ENCODE measurements around the gene KIN.
"Not testable (repeated sequence)": the region's sequence is repeated elsewhere in the genome, so short reads cannot be mapped to it uniquely, and the experiment has no call there.

Gene KIN

DNA sequence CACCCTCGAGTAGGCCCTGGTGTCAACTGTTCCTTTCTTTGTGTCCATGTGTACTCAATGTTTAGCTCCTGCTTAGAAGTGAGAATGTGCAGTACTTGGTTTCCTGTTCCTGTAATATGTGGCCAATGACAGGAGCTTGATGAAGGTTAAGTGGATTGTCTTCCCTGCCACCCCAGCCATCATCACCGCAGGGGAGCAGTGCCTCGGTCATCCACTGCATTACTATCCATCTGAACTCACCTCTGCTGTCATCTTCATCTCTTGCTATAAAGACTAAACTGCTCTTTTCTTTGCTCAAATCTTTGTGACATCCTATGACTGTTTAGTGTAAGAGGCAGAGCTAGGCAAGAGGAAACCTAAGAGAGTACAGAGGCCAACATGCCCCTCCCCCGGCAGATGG is 69.1 kb downstream of the KIN start:
- DNase-seq, result no peak

- DNase-seq, result no peak
These were observed 70.0 kb downstream of the KIN start for GRCh38 chr10:7717767-7718166.

DNA sequence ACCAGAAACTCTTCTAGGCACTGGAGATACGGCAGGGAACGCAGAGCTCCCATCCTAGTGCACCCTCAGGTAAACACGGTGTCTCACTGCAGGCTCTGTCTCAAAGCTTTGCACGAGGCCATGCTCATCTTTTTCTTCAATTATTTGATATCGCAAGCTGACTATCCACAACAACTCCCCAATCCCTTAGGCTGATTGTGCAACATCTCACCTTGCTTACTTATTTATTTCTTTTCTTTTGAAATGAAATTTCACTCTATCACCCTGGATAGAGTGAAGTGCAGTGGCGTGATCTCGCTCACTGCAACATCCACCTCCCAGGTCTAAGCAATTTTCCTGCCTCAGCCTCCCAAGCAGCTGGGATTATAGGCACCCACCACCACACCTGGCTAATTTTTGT is 72.3 kb downstream of the KIN start:
- DNase-seq, result no peak

- DNase-seq, result not testable (repeated sequence)
These were observed 76.7 kb downstream of the KIN start for GRCh38 chr10:7711075-7711474.

DNA sequence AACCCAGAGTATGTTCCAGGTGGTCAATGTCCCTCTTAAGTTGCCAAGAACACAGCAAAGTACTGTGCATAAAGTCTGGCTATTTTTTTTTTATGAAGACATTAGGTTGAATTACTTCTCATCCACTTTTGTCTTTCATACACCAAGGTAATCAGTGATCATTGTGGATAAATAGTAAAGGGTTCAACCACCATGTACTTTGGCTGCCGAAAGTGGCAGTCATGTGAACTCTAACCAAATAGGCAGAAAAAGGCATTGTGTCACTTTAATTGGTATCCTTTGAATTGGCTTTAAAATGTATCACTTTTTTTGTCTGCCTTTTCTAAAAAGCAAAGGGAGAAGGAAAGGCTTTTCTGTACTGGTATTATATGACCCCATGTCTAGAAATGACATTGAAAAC is 77.3 kb downstream of the KIN start:
- no peak for DNase-seq

GRCh38 chr10:7708832-7709231 is 79.0 kb downstream of the KIN start:
- DNase-seq, result no peak

DNA sequence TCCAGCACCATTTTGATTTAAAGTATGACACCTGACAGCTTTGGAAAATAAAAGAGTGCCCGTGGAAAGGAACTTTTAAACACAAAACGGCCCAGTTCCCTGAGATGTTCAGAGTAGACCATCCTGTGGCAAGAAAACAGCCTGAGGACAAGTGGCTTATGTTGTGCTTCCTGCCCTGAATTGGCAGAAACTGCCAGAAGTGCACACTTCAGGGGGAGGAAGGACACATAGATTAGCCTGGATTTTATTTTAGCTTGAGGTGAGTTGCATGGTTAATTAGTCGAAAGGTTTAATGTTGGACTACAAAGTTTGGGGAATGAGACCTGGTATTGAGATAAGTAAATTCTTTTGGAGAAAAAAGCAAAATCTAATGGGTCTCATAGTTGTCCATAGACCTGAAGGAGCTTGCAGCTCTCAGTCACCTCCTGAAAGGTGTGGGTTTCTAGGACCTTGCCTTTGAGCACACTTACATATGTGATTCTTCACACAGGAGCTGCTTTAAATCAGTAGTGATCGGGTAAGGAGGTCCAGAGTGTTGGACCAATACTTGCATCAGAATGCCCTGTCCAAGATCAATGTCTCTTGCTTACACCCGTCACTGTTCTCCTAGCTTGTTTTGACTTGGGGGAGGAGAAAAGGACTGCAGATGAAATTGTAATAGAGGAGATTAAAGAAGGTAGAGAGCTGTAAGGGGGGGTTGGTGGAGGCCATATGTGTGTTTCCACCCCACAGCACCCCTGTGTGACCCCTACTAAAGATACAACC is 79.8 kb downstream of the KIN start:
- DNase-seq, result no peak

DNA sequence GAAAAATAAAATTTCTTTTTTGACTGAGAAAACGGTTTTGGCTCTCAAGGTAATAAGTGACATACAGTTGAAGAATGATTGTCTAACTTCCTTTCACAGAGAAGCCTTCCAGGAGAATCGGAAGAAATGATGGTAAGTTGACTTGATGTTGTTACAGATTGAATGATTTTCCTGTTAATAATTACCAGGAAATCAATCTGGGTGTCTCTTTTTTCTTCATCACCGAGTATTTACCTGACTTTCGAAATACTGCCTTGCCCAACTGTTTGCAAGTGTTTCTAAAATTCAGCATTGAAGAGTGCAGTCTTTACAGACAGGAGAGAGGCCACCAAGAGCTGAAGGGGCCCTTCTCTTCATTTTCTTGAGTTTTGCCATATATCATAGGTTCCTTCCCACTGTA is 80.7 kb downstream of the KIN start:
- DNase-seq, result no peak

GRCh38 chr10:7706534-7707073 is 81.2 kb downstream of the KIN start:
- no peak for DNase-seq

- no peak for DNase-seq
These were observed 82.5 kb downstream of the KIN start for GRCh38 chr10:7705341-7705740.

- no peak for DNase-seq
These were observed 83.4 kb downstream of the KIN start for GRCh38 chr10:7704071-7705016.

DNA sequence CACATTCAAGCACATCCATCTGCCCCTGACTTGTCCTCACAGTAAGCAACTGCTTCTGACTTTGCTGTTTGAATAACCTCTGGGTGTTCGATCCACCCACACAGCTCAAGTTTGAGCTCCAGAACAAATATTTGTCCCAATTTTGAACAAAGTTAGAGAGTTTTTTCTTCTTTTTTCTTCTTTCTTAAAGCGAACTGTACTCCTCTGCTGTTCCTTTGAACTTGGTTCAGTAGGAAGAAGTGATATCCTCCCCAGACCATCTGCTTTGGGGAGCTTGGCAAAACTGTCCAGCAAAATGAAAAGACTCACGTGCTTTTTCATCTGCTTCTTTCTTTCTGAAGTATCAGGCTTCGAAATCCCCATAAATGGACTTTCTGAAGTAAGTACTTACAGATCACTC is 84.7 kb downstream of the KIN start, which contains the start of gene ITIH2:
Gene ITIH2, plus strand, starts transcription at position 177 of the 400 bp plus-strand sequence. Its CDS starts 119 bp downstream, at position 296.
- DNase-seq, result no peak

DNA sequence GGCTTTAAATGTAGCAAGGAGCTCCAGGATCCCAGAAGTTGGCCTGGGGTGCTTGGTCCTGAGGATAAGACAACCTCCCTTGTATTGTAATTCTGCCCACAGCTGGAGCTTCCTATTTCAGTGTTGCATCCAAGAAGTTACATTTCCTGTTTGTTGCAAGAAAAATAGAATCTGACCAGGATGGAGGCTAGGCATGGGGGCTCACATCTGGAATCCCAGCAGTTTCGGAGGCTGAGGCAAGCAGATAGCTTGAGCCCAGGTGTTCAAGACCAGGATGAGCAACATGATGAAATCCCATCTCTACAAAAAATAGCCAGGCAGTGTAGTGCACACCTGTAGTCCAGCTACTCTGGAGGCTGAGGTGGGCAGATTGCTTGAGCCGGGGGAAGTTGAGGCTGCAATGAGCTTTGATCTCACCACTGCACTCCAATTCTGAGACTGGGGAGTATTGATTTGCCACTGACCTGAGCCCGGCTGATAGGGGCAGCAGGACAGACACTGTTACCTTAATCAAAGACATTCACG is 85.4 kb downstream of the KIN start:
- no peak for DNase-seq

DNA sequence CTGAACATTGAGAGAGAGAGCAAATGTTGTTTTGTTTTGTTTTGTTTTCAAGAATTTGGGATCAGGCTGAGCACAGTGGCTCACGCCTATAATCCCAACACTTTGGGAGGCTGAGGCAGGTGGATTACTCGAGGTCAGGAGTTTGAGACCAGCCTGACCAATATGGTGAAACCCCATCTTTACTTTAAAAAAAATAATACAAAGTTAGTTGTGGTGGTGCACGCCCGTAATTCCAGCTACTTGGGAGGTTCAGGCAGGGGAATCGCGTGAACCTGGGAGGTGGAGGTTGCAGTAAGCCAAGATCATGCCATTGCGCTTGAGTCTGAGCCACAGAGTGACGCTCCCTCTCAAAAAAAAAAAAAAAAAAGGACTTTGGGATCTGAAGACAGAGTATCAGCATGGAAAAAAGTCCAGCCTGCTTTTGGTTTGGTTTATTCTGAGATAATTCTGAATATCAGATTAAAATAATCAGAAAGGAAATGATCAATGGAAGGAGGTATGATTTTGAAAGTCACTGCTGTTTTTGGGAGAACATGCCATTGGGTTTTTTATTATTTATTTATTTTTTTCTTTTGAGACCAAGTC is 86.5 kb downstream of the KIN start:
- no peak for DNase-seq

Measured in activated CD4-positive, alpha-beta T cell treated with anti-CD3 and anti-CD28 coated beads, Interleukin-2, amount 50 U/mL, for 48 hours (primary cell).